Measurements from ENCODE around the gene WT1. TPM values are rescaled to one million over a fixed set of nuclear protein-coding genes. Genes with fewer than 3 reads are reported as not detected.
"Not testable (repeated sequence)": the region's sequence is repeated elsewhere in the genome, so short reads cannot be mapped to it uniquely, and the experiment has no call there.

The WT1 gene
- total and polyA plus RNA-seq, 2 of the 8 experiments (the other 6 are each of a cell fraction or from before 2014, with no cell fraction given): 0.05 to 0.17 TPM

GRCh38 chr11:32369987-32370386, 65.4 kb downstream of the WT1 start:
- H3K23me2 ChIP-seq (ENCODE audit: low read depth, low read length); H3K27ac ChIP-seq (ENCODE audit: low read depth, low read length); H3K36me3 ChIP-seq (ENCODE audit: control insufficient read depth in 2 of 4, insufficient read depth in 4 of 4, low read length in 3 of 4); H3K79me2 ChIP-seq (ENCODE audit: control insufficient read depth in 1 of 2, insufficient read depth in 2 of 2, low read length in 2 of 2); H2AK5ac ChIP-seq (ENCODE audit: low read depth, low read length); H3K4me1 ChIP-seq (replicated peaks in 1 of 4; ENCODE audit: control insufficient read depth in 3 of 4, insufficient read depth in 4 of 4, low read length in 3 of 4); H3K79me1 ChIP-seq (ENCODE audit: low read depth, low read length); H3K14ac ChIP-seq (ENCODE audit: insufficient read length); H3K4me2 ChIP-seq (ENCODE audit: insufficient read depth in 1 of 2, low read depth in 2 of 2, low read length in 2 of 2); DNase-seq (ENCODE audit: low read depth in 1 of 2, low spot score in 2 of 2); H3K4me3 ChIP-seq (ENCODE audit: extremely low read depth in 1 of 4, insufficient read depth in 2 of 4, low read depth in 3 of 4, low read length in 4 of 4); H4K20me1 ChIP-seq (replicated peaks in 1 of 2; ENCODE audit: control insufficient read depth in 1 of 2, insufficient read depth in 2 of 2, low read length in 2 of 2); H4K91ac ChIP-seq (replicated peaks; ENCODE audit: insufficient read length, low read length); H3K4ac ChIP-seq (replicated peaks; ENCODE audit: insufficient read length, low read depth, low read length); H4K8ac ChIP-seq (ENCODE audit: extremely low read depth, insufficient read depth, low read length); H2BK15ac ChIP-seq (ENCODE audit: low read length); H3K23ac ChIP-seq (ENCODE audit: insufficient read length); H3K9ac ChIP-seq (replicated peaks in 1 of 4; ENCODE audit: extremely low read depth in 1 of 4, low read depth in 3 of 4, low read length in 3 of 4); CTCF ChIA-PET (ENCODE audit: partially characterized antibody); H2AFZ ChIP-seq (ENCODE audit: low read length); H2BK12ac ChIP-seq (ENCODE audit: low read depth, low read length); H2BK120ac ChIP-seq (replicated peaks; ENCODE audit: low read depth, low read length); POLR2A ChIA-PET (ENCODE audit: partially characterized antibody); H3K56ac ChIP-seq (replicated peaks; ENCODE audit: insufficient read length, low read depth, low read length); FAIRE-seq; H2BK20ac ChIP-seq (ENCODE audit: low read length); H2BK5ac ChIP-seq (ENCODE audit: low read depth, low read length); H4K5ac ChIP-seq (ENCODE audit: insufficient read length, low read depth, low read length); H3K18ac ChIP-seq (ENCODE audit: extremely low read depth, low read length); H3K27me3 ChIP-seq (replicated peaks in 1 of 4; ENCODE audit: control insufficient read depth in 3 of 4, extremely low read depth in 1 of 4, insufficient read depth in 3 of 4, low read length in 3 of 4): not testable (repeated sequence)
- peaks cover 13% of the 10 kb centered on the region in 2 experiments for H3K9me3 ChIP-seq (ENCODE audit: insufficient read depth in 2 of 2, low read depth in 1 of 2, low read length in 1 of 2)

Data from H1 (cell line).